Sciatic nerve (tissue), 2 donors: ENCODE measurements around the gene METTL21C. TPM values are rescaled to one million over a fixed set of nuclear protein-coding genes. Genes with fewer than 3 reads are reported as not detected.

Source experiments
- ATAC-seq: fragments of 200-7000 bp; cut with Tn5 transposase; one replicate; pipeline ENCODE4 v1.9.1; 2020; ENCODE audit warnings: mild to moderate bottlenecking, moderate library complexity
- DNase-seq: peaks from one replicate; pipeline ENCODE4 v3.0.0-alpha.2; 2020; ENCODE audit warnings: low spot score
- intact Hi-C: fragments of 100-400 bp; cut with DNase I; formaldehyde crosslinking; loops from one replicate; pipeline ENCODE4 v1.14.2; 2022
- total RNA-seq: library from RNA; stranded (reverse); fragmentation: NEBNext Ultra II Directional; extraction: Animal tissue kit (Norgen Biotek cat#: 25700); gene quantifications from one replicate; pipeline ENCODE4 v1.2.1, GENCODE V29; 2021
- donor health status: DM: no; HTN: no; CAD: no.
- donor health status: DM: no; HTN: no; CAD: no.

Gene METTL21C
- total RNA-seq, 1 donor from 2014 or later, result not detected

DNA sequence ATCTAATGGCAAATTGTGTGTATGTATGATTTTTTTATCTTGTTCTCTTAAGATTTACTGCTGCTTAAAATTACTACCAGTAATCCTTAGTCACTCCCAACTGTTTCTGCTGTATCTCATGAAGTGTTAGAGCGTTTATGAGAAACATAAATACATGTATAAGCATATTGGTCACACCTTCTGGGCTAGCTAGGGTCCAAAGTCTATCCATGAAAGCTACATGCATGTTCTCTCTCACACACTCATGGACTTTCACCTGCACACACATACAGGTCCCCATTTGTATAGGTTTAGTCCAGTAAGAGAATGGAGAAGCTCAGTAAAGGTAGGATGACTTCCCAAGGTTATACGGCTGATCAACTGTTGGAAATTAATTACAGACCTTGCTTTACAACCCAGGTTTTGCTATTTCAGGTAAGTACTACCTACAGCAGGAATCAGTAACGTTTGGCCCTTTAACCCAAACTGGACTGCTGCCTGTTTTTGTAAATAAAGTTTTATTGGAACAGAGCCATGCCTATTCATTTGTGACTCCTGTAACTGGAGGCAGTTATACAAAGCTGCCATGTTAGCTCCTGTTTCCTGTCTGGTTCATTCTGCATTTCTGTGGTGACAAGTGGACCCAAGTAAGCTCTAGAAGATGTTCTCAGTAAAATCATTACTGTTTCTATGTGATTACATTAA lies 15.3 kb downstream of the METTL21C start:
- intact Hi-C loops, result no loop called here
- DNase-seq, result no peak

DNA sequence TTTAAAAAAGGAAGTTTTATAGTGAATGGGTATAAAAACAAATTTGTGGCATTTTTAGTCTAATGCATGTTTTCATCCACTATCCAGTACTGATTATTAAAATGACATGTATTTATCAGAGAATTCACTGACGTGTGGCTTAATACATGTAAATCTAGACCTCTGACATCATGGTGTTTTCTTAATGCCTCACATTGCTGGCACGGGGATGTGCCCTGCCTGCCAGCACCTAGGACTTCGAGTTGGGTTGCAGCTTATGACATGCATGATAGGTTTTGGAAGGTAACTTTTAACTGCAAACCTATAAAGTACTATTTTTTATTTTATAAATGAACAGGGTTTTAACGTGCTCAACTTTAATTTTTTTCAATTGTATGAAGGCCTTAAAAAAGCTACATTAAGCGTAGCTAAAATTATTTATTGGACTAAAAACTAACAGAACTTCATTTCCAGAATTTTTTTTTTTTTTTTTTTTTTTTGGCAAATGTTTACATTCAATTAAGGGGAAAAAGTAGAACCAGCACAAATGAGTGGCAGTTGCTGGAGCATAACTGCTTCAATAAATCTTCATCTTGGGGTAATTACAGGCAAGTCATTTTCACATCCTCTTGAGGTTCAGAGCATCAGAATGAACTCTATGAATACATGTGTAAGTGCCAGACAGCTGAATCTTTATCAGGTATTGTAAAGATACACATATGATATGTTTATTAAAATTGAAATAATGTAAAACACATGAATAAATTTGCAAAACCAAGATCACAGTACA lies 16.3 kb downstream of the METTL21C start:
- intact Hi-C loops, result no loop called here
- DNase-seq (no peak), ATAC-seq (no peak)

More for the DNA sequence above, 15.3 kb downstream of the METTL21C start:
- no peak for ATAC-seq

DNA sequence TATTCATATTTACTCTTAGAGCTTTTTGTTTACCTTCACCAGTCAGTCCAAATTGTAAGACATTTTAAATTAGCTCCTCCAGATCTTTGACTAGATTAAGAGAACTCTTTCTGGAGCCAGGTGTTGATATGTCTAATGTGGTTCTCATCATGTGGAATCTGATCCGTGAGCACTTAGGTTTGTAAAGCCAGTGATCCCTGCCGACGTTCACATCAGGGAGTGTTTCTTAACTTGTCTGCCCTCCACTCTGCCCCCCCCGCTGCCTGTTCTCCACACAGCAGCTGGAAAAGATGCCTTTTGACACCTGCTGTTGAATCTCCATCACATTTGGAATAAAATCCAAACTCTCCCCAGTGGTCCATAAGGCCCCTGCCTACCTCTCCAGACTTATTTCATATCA lies 17.7 kb downstream of the METTL21C start:
- ATAC-seq (no peak), DNase-seq (no peak)
- intact Hi-C loops, result no loop called here

DNA sequence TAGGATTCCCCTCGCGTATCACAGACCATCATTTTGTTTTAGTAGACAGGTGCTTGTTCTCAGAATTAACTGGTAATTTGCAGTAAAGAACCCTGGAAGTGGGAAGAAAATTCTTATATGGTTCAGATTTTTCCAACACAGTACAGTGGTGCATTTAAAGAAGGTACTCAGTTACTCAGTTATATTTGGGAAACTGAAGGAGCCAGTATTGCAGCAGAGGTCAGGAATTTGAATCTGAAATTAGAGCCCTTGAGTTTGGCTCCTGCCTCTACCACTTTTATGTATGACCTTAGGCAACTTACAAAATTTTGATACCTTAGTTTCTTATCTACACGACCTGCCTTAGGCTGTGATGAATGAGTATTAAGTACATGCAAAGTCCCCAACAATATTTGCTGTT lies 19.7 kb downstream of the METTL21C start:
- DNase-seq (no peak), ATAC-seq (no peak)
- intact Hi-C loops, result no loop called here

DNA sequence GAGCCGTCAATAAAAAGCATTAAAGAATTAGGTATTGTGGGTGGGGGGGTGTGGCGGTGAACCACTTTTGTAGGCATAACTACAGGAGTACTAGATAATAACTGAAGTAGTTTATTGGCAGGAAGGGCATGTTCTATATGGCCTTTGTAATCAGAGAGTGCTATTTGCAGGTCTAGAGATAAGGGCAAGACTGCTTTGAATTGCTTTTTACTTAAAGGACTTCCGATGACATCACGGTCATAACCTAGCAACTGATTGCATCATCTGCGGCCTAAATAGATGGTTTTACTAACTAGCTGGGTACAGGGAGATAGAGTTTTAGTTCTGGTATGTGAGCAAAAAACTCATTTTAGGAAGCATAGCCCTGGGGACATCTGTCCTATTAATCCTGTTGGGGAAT lies 24.7 kb downstream of the METTL21C start:
- intact Hi-C loops, result no loop called here
- ATAC-seq (no peak), DNase-seq (no peak)

DNA sequence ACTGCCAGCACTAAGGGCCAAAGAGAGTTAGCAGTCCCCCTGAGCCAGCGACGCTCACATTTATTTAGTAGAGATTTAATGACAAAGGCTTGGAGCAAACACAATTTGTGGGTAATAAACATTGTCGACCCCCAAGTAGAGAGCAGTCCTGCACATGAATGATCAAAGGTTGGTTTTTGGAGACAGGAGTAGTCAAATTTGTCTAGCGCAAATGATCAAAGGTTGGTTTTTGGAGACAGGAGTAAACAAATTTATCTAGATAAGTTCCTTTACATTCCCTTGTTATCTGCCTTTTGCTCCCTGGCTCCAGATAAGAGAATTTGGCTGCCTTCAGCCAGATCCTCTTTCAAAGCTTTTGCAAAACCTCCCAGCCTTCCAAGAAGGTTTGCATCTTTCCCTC lies 26.9 kb downstream of the METTL21C start:
- intact Hi-C loops, result no loop called here
- ATAC-seq (no peak), DNase-seq (no peak)

DNA sequence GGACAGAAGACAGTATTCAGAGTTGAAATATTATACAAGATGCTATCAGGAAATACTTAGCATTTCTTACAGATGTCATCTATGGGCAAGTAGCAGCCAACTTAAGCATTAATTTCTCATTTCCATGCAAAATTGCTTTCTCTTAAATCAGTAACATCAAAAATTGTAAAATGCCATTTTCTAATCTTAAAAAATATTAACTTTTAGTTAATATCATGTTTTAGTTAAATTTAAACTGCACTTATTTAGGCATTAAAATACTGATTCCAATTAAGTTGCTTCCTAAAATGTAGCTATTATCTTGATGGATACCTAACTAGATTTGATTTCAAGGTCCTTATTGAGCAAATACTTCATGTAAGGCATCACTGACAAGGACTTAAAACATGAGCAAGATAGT lies 27.8 kb downstream of the METTL21C start:
- DNase-seq (no peak), ATAC-seq (no peak)
- intact Hi-C loops, result no loop called here

DNA sequence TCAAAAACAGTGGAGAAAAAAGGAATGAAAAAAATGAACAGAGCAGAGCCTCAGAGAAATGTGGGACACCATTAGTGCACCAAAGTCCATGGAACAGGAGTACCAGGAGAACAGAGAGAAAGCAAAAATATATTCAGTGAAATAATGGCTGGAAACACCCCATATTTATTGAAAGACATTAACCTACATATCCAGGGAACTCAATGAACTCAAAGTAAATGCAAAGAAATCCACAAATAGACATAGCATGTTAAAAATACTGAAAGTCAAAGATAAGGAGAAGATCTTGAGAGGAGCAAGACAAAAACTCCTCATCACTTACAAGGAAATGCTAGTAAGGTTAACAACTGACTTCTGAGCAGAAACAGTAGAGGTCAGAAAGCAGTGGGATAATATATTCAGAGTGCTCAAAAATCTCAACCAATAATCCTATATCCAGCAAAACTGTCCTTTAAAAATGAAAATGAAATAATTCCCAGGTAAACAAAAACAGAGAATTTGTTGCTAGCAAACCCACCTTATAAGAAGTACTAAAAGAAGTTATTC lies 35.6 kb downstream of the METTL21C start:
- ATAC-seq (no peak), DNase-seq (no peak)
- intact Hi-C loops, result no loop called here

DNA sequence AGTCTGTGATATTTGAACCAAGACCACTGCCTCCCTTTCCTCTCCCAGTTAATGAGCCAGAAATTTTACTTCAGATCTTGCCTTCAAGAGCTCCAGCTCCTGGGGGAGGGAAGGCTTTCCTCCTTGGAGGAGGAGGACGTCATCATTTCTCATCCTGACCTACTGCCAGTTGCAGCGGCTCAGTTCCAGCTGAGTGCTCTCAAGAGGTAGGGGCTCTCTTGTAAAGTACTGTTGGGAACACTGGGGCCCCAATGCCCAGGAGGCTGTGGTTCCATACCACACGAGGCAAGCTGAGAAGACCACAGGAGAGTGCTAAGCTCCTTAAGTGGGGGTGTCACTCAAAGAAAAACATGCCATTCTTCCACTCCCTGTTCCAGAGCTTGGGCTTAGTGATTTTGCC lies 36.2 kb downstream of the METTL21C start:
- intact Hi-C loops, result no loop called here
- ATAC-seq, result no peak
- no peak for DNase-seq

DNA sequence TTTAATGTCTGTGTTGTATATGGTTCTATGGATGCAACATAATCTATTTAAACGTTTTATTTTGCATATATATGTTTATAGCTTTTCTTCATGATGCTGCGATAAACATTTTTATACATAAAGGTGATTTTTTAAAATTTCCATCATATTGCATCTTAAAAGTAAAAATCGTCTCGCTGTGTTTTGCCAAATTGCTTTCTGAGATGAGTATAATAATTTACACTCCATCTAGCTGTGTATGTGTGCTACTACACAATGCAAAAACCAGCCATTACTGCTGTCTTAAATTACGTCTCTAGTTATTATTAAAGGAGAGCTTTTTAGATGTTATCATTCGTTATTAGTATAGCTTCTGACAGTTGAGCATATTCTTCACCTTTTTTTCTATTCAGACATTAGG lies 37.2 kb downstream of the METTL21C start:
- intact Hi-C loops, result no loop called here
- ATAC-seq, result no peak
- DNase-seq, result no peak

DNA sequence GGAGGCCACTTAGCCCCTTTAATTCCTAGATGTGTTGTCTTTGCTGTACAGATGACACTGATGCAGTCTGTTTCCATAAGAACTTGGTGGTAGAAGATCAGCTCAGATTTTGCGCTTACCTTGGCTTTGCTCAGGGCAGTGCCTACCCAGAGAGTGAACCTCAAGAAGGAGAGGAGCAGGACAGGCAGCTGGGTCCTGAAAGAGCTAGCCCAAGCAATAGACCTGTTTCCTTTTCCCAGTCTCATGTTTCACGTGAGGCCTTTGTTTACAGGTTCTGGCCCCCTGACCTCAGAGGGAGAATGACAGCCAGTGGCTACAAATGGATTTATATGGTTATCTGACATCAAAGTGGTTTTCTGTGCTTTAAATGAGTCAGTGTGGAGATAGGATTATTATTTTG lies 40.1 kb downstream of the METTL21C start:
- intact Hi-C loops, result no loop called here
- no peak for DNase-seq
- no peak for ATAC-seq

DNA sequence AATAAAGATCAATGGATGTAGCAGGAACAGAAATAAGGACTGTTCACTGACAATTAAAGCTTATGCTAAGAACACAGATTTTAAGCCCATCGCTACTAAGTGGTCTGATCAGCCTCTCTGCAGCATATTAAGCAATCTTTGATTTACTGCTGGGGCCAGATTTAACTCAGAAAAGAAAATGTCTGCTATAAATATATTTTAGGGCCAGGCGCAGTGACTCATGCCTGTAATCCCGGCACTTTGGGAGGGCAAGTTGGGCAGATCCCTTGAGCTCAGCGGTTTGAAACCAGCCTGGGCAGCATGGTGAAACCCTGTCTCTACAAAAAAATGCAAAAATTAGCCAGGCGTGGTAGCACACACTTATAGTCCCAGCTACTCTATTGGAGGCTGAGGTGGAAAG lies 43.0 kb downstream of the METTL21C start:
- intact Hi-C loops, result no loop called here
- DNase-seq, result no peak

DNA sequence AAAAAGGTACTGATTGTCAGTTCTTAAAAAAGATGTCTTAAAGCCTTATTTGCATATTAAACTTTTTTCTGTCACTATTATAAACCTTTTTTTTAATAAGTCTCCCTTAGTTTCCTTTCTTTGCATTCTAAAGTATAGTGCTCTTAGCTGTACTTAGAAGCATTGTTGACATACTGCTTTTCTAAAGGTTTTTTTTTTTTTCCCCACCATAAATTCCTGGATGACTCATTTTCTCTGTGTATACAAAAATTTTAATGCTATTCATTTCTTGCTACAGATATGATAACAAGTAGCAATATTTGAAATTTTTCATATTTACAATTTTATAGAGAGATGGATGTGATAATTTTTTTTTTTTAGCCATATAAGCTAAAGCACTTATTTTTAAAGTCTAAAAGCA lies 43.5 kb downstream of the METTL21C start:
- ATAC-seq (no peak), DNase-seq (no peak)
- intact Hi-C loops, result no loop called here

More for the DNA sequence above, 43.0 kb downstream of the METTL21C start:
- no peak for ATAC-seq

DNA sequence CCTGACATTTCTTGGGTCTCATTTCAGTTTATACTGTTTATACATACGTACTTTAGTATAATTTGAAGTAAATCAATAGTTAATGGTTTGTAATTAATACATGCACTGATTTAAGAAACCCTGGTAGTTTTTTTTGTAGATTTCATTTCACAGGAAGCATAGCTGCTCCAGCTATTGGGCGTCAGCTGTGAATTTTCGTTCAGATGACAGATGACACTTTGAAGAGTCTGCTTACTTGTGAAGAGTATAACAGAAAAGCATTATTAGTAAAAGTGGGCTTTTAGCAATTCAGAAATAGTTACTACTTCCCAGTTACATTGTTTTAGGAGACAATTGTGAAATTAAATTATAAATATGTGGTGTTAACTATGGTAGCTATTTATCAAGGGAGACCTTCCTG lies 44.4 kb downstream of the METTL21C start:
- ATAC-seq (no peak), DNase-seq (no peak)
- intact Hi-C loops, result no loop called here

DNA sequence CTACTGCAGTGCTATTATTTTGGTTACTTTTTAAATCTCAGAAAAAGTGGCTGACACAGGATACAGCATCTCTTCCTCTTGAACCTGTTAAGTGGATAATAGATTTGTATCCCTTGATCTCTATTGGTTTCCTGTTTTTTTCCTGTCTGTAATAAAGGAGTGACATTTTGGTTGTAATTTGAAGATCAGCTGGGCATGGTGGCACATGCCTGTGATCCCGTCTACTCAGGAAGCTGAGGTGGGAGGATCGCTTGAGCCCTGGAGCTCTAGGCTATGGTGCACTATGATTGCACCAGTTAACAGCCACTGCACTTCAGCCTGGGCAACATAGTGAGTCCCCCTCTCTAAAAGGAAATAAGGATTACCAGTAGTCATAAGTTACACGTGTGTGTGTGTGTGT lies 46.8 kb downstream of the METTL21C start:
- ATAC-seq (no peak), DNase-seq (no peak)
- intact Hi-C loops, result no loop called here

DNA sequence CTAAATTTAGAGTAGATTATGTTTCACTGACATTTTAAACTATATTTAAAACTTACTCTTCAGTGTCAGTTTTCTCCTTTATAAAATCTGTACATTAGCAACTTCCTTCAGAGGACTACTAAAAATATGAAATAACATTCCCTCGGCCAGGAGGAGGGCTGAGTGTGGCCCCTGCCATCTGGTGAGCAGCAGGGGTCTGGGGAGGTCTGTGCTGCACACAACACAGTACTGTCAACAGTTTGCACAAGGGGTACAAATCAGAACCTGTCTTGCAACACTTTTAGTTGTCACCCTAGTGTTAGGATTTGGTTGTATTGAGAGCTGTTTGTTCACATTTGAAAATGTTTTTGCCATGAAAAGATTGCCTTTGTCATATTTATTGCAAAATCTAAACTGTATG lies 49.1 kb downstream of the METTL21C start:
- no peak for DNase-seq
- ATAC-seq, result no peak
- intact Hi-C loops, result no loop called here

DNA sequence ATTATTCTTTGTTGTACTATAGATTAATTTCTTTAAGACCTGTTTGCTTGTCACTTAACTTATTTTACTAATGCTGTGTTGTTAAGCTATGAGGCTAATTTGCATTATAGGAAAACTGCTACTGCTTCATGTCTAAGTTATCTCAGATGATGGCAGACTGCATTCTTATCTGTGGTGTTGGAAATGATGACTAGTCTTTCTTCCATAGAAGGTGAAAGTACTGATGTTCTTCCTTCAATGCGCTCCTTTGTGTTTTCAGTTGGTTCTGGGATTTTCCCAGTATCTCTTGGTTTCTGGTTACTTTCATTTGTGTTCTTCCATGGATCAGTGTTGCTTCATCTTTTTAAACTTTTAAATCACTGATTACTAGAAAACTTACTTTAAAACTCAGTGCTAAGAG lies 51.2 kb downstream of the METTL21C start:
- intact Hi-C loops, result no loop called here
- DNase-seq (no peak), ATAC-seq (no peak)

DNA sequence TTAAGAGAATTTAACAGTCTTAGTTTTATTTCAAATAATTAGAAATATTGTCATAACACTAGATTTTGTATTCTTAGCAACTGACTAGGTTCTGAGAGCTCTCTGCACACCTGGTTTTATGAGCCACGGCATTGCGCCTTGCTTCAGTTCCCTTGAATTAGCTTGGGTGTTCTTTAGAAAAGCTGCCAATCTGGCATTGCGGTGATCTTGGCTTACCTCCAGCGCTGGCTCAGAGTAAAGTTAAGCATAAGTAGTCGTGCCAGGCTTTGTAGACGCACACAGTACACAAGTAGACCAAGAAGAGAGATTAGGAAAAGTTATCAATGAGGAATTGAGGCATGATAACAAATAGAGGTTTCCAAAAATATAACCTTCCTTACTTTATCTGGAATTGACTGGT lies 52.4 kb downstream of the METTL21C start:
- intact Hi-C loops, result no loop called here
- ATAC-seq, result no peak
- no peak for DNase-seq

DNA sequence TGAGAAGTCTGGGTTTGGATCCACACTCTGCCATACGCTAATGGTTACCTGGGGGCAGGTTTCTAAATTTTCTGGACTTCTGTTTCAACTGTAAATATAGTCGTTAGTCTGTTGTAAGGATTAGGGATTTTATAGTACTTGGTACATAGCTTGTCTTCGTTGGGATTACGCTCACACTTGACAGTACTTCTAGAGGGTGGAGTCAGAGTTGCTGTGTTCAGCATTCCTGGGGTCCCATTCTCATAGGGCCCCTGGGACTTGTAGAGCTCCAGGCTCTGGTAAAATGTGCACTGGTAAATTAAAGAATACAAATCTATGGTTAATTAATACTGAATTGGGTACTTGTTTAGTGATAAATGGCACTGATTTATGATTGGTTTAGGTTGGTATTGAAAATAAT lies 52.8 kb downstream of the METTL21C start:
- intact Hi-C loops, result no loop called here
- DNase-seq, result no peak
- no peak for ATAC-seq

DNA sequence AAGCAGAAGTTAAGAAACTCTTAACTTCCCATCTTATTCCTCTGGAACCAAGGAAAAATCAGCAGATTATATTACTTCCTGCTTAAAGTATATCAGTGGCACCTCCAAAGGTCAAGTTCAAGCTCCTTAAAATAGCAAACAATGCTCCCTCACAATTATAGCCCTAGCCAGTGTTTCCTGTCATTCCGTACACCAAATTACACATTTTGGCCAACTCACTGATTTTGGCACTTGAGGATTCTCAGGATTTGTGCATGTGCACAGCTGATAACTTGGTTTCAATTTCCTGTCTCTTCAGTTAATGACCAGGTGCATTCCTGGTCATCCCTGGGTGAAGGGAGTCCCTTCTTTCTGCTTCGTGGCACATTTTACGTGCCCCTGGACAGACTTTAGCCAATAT lies 56.1 kb downstream of the METTL21C start:
- intact Hi-C loops, result no loop called here
- no peak for ATAC-seq

More for the DNA sequence above, 56.1 kb downstream of the METTL21C start:
- no peak for DNase-seq
